ENCODE data around the gene TRIM67.
"Not testable (repeated sequence)": the region's sequence is repeated elsewhere in the genome, so short reads cannot be mapped to it uniquely, and the experiment has no call there.

Gene TRIM67

GRCh38 chr1:231122143-231122542 is 39.7 kb upstream of the TRIM67 start:
- H3K4me2 ChIP-seq, result no peak overlapping the region
- H3K9ac ChIP-seq, result no peak overlapping the region
- H2AFZ ChIP-seq (ENCODE audit: low read depth), result no peak overlapping the region
- no peak overlapping the region for H3K4me3 ChIP-seq (IDR thresholded peaks at IDR 0.05; ENCODE audit: insufficient read depth, low read depth, low read length)
- H3K27ac ChIP-seq, result no peak overlapping the region
- H4K20me1 ChIP-seq (ENCODE audit: insufficient read depth), result no peaks in the 10 kb centered on the region
- H3K27me3 ChIP-seq (ENCODE audit: insufficient read depth, low read depth), result no peaks in the 10 kb centered on the region
- TF ChIP-seq, protein P1, sequence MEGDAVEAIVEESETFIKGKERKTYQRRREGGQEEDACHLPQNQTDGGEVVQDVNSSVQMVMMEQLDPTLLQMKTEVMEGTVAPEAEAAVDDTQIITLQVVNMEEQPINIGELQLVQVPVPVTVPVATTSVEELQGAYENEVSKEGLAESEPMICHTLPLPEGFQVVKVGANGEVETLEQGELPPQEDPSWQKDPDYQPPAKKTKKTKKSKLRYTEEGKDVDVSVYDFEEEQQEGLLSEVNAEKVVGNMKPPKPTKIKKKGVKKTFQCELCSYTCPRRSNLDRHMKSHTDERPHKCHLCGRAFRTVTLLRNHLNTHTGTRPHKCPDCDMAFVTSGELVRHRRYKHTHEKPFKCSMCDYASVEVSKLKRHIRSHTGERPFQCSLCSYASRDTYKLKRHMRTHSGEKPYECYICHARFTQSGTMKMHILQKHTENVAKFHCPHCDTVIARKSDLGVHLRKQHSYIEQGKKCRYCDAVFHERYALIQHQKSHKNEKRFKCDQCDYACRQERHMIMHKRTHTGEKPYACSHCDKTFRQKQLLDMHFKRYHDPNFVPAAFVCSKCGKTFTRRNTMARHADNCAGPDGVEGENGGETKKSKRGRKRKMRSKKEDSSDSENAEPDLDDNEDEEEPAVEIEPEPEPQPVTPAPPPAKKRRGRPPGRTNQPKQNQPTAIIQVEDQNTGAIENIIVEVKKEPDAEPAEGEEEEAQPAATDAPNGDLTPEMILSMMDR (conservative IDR thresholded peaks at IDR 0.05; ENCODE audit: low read depth, low read length), result no peak
- no peaks in the 10 kb centered on the region for H3K4me1 ChIP-seq (ENCODE audit: low read depth, poor library complexity, severe bottlenecking)
- no peaks in the 10 kb centered on the region for H3K79me2 ChIP-seq (ENCODE audit: insufficient read depth, low read depth)
- H3K36me3 ChIP-seq (ENCODE audit: insufficient read depth), result no peaks in the 10 kb centered on the region

DNA sequence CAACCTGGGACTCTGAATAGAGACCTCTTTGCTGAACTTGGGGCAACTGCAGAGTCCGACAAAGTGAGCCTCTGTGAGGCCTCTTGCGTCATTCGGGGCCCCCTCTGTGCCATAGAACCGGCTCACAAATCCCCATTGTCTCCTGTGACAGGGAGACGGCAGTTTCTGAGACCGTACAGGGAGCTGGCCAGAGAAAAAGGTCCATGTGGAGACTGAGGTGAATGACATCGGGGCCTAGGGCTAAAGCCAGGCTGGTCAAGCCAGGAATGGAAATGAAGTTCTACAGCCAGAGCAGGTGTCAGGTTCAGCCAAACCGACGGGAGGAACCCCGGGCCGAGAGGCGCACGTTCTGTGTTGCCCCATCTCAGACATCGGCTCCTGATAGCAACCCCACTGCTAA is 37.1 kb upstream of the TRIM67 start:
- Histone ChIP-seq H2AFZ (ENCODE audit: low read depth) (no peak overlapping the region), H3K4me2 (no peak overlapping the region)
- TF ChIP-seq, protein P1 (conservative IDR thresholded peaks at IDR 0.05; ENCODE audit: low read depth, low read length), result no peak

DNA sequence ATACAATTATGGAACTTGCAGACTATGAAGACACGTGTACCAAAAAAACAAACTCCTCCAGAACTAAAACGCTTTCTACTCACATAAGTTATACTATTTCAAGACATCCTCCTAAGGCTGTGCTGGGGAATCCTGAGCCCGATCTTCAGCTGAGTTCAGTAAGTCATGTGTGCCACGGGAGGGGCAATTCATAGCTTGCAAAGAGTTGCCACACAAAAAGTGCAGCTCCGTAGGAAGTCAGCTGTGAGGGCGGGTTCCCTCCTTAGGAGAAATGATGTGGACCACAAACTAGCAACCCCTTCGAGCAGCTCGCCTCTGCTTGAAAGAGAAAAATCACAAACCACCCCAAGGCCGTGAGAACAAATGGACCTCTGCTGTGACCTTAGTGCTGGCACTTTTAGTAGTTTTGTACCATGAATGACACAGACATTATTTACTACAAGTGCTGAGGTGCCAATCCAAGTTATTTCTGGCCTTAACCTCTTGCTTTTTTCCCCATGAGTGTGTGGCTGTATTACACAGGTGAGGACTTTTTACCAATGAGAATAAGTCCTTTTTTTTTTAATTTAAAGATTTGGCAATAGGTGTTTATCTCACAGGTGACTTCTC is 35.8 kb upstream of the TRIM67 start:
- Histone ChIP-seq H3K4me2 (no peak overlapping the region), H3K27me3 (ENCODE audit: insufficient read depth, low read depth) (no peaks in the 10 kb centered on the region)

More for the DNA sequence above, 37.1 kb upstream of the TRIM67 start:
- no peaks in the 10 kb centered on the region for H3K27me3 ChIP-seq (ENCODE audit: insufficient read depth, low read depth)
- H3K79me2 ChIP-seq (ENCODE audit: insufficient read depth, low read depth), result no peaks in the 10 kb centered on the region
- H3K9ac ChIP-seq, result no peak overlapping the region
- H3K4me3 ChIP-seq (IDR thresholded peaks at IDR 0.05; ENCODE audit: insufficient read depth, low read depth, low read length), result no peak overlapping the region
- H3K27ac ChIP-seq, result no peak overlapping the region
- H3K4me1 ChIP-seq (ENCODE audit: low read depth, poor library complexity, severe bottlenecking), result no peaks in the 10 kb centered on the region
- H3K36me3 ChIP-seq (ENCODE audit: insufficient read depth), result no peaks in the 10 kb centered on the region
- H4K20me1 ChIP-seq (ENCODE audit: insufficient read depth), result no peaks in the 10 kb centered on the region

GRCh38 chr1:231127106-231127505 is 34.8 kb upstream of the TRIM67 start:
- H2AFZ ChIP-seq (ENCODE audit: low read depth); H3K4me3 ChIP-seq (IDR thresholded peaks at IDR 0.05; ENCODE audit: insufficient read depth, low read depth, low read length); H3K36me3 ChIP-seq (ENCODE audit: insufficient read depth); H3K79me2 ChIP-seq (ENCODE audit: insufficient read depth, low read depth); H3K4me1 ChIP-seq (ENCODE audit: low read depth, poor library complexity, severe bottlenecking); H3K27me3 ChIP-seq (ENCODE audit: insufficient read depth, low read depth); H3K4me2 ChIP-seq; H3K27ac ChIP-seq; H4K20me1 ChIP-seq (ENCODE audit: insufficient read depth); H3K9ac ChIP-seq: not testable (repeated sequence)

More for the DNA sequence above, 35.8 kb upstream of the TRIM67 start:
- TF ChIP-seq, protein P1 (conservative IDR thresholded peaks at IDR 0.05; ENCODE audit: low read depth, low read length), result no peak
- Histone ChIP-seq H3K36me3 (ENCODE audit: insufficient read depth) (no peaks in the 10 kb centered on the region), H2AFZ (ENCODE audit: low read depth) (no peak overlapping the region), H4K20me1 (ENCODE audit: insufficient read depth) (no peaks in the 10 kb centered on the region), H3K27ac (no peak overlapping the region), H3K4me3 (IDR thresholded peaks at IDR 0.05; ENCODE audit: insufficient read depth, low read depth, low read length) (no peak overlapping the region), H3K9ac (no peak overlapping the region), H3K4me1 (ENCODE audit: low read depth, poor library complexity, severe bottlenecking) (no peaks in the 10 kb centered on the region), H3K79me2 (ENCODE audit: insufficient read depth, low read depth) (no peaks in the 10 kb centered on the region)

- not testable (repeated sequence) for H3K79me2 ChIP-seq (ENCODE audit: insufficient read depth, low read depth); H3K27me3 ChIP-seq (ENCODE audit: insufficient read depth, low read depth); H3K9ac ChIP-seq; H2AFZ ChIP-seq (ENCODE audit: low read depth); H3K4me1 ChIP-seq (ENCODE audit: low read depth, poor library complexity, severe bottlenecking); H4K20me1 ChIP-seq (ENCODE audit: insufficient read depth); H3K4me2 ChIP-seq; H3K4me3 ChIP-seq (IDR thresholded peaks at IDR 0.05; ENCODE audit: insufficient read depth, low read depth, low read length); H3K36me3 ChIP-seq (ENCODE audit: insufficient read depth); H3K27ac ChIP-seq
Measured at GRCh38 chr1:231128471-231128870, 33.4 kb upstream of the TRIM67 start.
